Small intestine (tissue), 7 donors: ENCODE results near the gene POLR1F. TPM values are rescaled to one million over a fixed set of nuclear protein-coding genes. Genes with fewer than 3 reads are reported as not detected.

Source experiments
- DNase-seq, 2 donors: peaks; one replicate each; pipeline versions ENCODE4 v3.0.0 to v3.0.0-alpha.2; 2013
- FAIRE-seq: peaks from 2 replicates; lab custom pipeline; 2012; peaks lifted over from hg19 to GRCh38; lab: Jason Lieb, UNC
- H3K27ac ChIP-seq, 3 donors: one replicate each; pipeline ENCODE4 v1.5.1; 2013; ENCODE audit warnings: low read length in 2 of 3, mild to moderate bottlenecking in 2 of 3, control low read depth in 1 of 3, inconsistent platforms in 1 of 3, low read depth in 1 of 3, moderate library complexity in 1 of 3
- H3K27me3 ChIP-seq, 3 donors: one replicate each; pipeline ENCODE4 v1.6.1; 2013; ENCODE audit warnings: low read length in 3 of 3, inconsistent platforms in 1 of 3; ENCODE audit not compliant: control insufficient read depth in 3 of 3, insufficient read depth in 3 of 3
- H3K36me3 ChIP-seq, 3 donors: one replicate each; pipeline ENCODE4 v1.6.1; 2013; ENCODE audit warnings: low read length in 3 of 3, inconsistent platforms in 1 of 3, low read depth in 1 of 3, mild to moderate bottlenecking in 1 of 3, moderate library complexity in 1 of 3; ENCODE audit not compliant: control insufficient read depth in 3 of 3, insufficient read depth in 2 of 3
- H3K4me1 ChIP-seq, 3 donors: one replicate each; pipeline ENCODE4 v1.6.1; 2013; ENCODE audit warnings: low read length in 2 of 3, inconsistent platforms in 1 of 3, low read depth in 1 of 3, mild to moderate bottlenecking in 1 of 3, moderate library complexity in 1 of 3; ENCODE audit not compliant: control insufficient read depth in 3 of 3, insufficient read depth in 2 of 3
- H3K4me3 ChIP-seq, 3 donors: one replicate each; pipeline ENCODE4 v1.5.1; 2013; ENCODE audit warnings: low read length in 3 of 3, control low read depth in 1 of 3, inconsistent platforms in 1 of 3, low read depth in 1 of 3, mild to moderate bottlenecking in 1 of 3, moderate library complexity in 1 of 3
- H3K9me3 ChIP-seq, 2 donors: one replicate each; pipeline ENCODE4 v1.6.1; 2013; ENCODE audit warnings: low read depth in 1 of 2, low read length in 1 of 2; ENCODE audit not compliant: control insufficient read depth in 2 of 2, insufficient read depth in 1 of 2
- whole genome bisulfite sequencing, 3 donors: extraction: QIAGEN DNeasy Blood & Tissue Kit; methylation state at CpG; one replicate each; pipeline ENCODE4 v1.1.7; 2013; 5-methylcytosine and 5-hydroxymethylcytosine counted together
- polyA plus RNA-seq, 4 donors: library from polyadenylated mRNA; stranded (reverse) in 3 of 4; unstranded in 1 of 4; fragments of 200-250 nt in 3 of 4; fragments of 120-200 nt in 1 of 4; gene quantifications; one replicate each; pipeline versions ENCODE4 v1.2.1 to v1.2.3, GENCODE V29; 2013
- donor health status: healthy with polysubstance abuse.
- donor health status: control.
- donor health status: control.
- donor health status: Bipolar disorder and iron deficiency.
- donor health status: healthy.

The POLR1F gene
- polyA plus RNA-seq, 4 donors = 3.5 to 12.3 (median 7.5) TPM

- Histone ChIP-seq H3K4me1 (no peaks in the 10 kb centered on the region), H3K27me3 (no peaks in the 10 kb centered on the region), H3K4me3 (no peak overlapping the region), H3K9me3 (no peaks in the 10 kb centered on the region), H3K27ac (no peak overlapping the region), H3K36me3 (no peaks in the 10 kb centered on the region)
- 59 to 95% (median 77%) methylated on average over 1 of the region's 1 CpG for WGBS, 3 donors
- FAIRE-seq = no peak
- no peak for DNase-seq
Measured at GRCh38 chr7:19670806-19671205, 38.0 kb downstream of the POLR1F start.

DNA sequence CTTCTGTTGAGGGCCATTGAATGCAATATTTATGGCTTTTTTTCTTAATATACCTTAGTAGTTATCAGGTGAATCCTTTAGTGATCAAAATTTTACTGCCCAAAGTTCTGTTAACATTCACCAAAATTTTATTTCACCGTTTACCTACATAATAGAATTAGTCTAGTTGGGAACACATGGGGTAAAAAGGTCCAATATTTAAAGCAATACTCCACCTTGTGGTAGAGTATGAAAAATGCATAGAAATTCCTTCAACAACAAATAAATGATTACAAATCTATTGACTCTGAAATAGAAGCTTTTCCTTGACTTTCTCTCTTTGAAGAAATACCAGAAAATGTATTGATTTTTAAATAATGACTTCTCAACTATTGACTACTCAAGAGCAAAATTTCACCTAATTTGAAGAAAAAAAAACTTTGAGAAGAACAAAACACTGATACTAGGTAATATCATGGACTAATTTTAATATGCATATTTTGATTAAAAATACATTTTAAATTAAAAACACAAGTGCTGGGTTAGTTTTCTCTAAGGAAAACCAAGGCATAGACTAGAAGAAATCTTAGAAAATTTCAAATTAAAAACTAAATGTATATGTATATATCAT is 43.3 kb downstream of the POLR1F start:
- Histone ChIP-seq H3K36me3 (no peaks in the 10 kb centered on the region), H3K9me3 (no peaks in the 10 kb centered on the region), H3K4me3 (no peak overlapping the region), H3K4me1 (no peaks in the 10 kb centered on the region), H3K27ac (no peak overlapping the region), H3K27me3 (no peaks in the 10 kb centered on the region)
- FAIRE-seq (peak; percentile 87), DNase-seq (peak; percentile 6 to 18)
- 0 to 6% (median 6%) methylated on average over 1 of the region's 1 CpG for WGBS, 3 donors

DNA sequence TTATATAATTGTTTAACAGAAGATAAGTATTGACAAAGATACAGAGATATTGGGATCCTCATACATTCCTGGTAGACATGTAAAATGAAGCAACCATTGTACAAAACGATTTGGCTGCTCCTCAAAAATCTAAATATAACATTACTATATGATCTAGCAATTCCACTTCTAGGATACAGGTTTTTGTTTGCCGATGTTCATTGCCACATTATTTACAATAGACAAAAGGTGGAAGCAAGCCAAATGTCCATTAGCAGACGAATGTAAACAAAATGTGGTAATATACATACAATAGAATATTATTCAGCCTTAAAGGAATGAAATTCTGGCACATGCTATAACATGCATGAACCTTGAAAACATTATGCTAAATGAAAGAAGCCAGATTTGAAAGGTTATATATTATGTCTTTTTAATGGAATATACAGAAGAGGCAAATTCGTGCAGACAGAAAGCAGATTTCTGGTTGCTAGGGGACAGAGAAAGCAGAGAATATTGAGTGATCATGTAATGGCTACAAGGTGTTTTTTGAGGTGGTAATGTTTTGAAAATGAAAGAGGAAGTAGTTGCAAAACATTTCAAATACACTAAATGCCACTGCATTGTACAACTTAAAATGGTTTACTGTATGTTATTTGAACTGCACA is 44.9 kb downstream of the POLR1F start:
- no peak overlapping the region for H3K27ac ChIP-seq
- no peak for DNase-seq
- H3K4me3 ChIP-seq = no peak overlapping the region
- no peaks in the 10 kb centered on the region for H3K4me1 ChIP-seq
- H3K9me3 ChIP-seq = no peaks in the 10 kb centered on the region
- 6 to 24% (median 18%) methylated on average over 4 of the region's 4 CpGs for WGBS, 3 donors
- H3K36me3 ChIP-seq = no peaks in the 10 kb centered on the region
- no peak for FAIRE-seq
- H3K27me3 ChIP-seq = no peaks in the 10 kb centered on the region

- FAIRE-seq = no peak
- no peaks in the 10 kb centered on the region for H3K36me3 ChIP-seq
- WGBS, 3 donors = 52 to 78% (median 66%) methylated on average over 2 of the region's 2 CpGs
- H3K4me1 ChIP-seq = no peaks in the 10 kb centered on the region
- H3K4me3 ChIP-seq = no peak overlapping the region
- H3K9me3 ChIP-seq = peaks cover 0 to 25% of the 10 kb centered on the region in 2 donors
- no peaks in the 10 kb centered on the region for H3K27me3 ChIP-seq
- H3K27ac ChIP-seq = no peak overlapping the region
- no peak for DNase-seq
Measured at GRCh38 chr7:19648791-19649190, 60.0 kb downstream of the POLR1F start.

Other genes with a start within 250 kb of the POLR1F start
- under 1 TPM in 2 of 4 donors, not detected in 2; 0.09 to 0.22 TPM for gene TMEM196, start 64.6 kb upstream of the POLR1F start, polyA plus RNA-seq